ENCODE results near the gene TTC38.

TTC38 gene
- 19.9 to 61.0 (median 34.0) reads per million in 17 experiments for total RNA-seq

DNA sequence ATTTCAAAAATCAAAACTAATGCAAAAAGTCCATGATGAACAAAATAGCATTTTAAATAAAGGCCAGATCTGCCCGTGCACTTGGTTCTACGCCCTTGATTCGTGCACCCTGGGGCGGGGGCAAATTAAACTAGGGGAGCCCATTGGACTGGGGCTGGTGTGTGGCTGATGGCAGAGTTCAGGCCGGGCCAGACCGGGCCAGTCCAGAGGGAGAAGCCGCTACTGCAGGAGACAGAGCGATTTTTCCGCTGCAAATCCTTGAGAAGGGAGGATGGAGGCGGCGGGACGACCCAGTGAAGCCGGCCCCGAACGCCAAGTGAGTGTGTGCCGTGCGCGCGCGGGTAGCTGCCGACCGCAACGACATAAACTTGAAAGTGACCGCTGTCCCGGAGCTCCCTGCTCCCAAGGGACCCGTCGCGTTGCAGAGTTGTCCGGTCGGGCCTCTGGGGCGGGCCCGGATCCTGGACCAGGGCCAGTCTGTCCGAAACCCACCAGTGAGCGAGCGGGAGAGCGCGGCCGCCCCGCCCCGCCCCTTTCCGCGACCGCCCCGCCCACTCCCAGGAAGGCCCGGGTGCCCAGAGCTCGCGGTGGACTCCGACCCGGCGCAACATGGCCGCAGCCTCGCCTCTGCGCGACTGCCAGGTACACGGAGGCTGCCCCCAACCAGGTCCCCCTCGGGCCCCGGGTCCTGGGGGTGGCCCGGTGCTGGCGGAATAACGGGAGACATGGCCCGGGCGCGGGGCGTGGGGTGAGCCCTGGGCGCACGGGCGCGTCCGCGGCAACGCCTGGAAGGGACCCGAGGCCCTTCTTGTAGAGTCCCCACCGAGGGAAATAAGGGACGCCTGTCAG is at the start of gene TTC38:
TTC38 (plus strand) TSS at position 578 of the 849 bp plus-strand sequence; CDS start at position 610, 32 bp downstream.
- peak; percentile 86 to 95 (median 90) for DNase-seq

DNA sequence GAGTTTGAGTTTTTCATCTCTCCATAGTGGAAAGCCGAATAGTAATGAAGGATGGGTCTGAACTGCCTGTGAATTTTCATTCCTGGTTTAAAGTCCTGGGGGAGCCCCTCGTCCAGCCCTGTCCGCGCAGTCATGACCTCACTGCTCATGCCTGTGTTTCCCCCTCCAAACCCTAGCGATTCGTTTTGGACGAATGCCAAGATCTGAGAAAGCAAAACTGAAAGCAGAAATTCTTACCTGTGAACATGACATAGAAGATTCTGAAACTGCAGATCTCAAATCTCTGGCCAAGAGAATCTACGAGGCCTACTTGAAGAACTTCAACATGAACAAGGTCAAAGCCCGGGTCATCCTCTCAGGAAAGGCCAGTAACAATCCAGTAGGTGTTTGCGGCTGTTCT is 48.2 kb upstream of the TTC38 start:
- no peak for DNase-seq

DNA sequence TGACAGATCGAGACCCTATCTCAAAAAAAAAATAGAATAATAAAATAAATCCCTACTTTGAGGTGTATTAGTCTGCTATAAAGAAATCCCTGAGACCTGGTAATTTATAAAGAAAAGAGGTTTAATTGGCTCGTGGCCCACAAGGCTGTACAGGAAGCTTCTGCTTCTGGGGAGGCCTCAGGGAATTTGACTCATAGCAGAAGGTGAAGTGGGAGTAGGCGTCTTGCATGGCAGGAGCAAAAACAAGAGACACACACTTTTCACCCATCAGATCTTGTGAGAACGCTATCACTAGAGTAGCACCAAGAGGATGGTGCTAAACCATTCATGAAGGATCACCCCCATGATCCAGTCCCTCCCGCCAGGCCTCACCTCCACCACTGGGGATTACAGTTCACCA is 46.9 kb upstream of the TTC38 start:
- DNase-seq, result peak in 2 of 4 experiments; percentile 10 to 18

DNA sequence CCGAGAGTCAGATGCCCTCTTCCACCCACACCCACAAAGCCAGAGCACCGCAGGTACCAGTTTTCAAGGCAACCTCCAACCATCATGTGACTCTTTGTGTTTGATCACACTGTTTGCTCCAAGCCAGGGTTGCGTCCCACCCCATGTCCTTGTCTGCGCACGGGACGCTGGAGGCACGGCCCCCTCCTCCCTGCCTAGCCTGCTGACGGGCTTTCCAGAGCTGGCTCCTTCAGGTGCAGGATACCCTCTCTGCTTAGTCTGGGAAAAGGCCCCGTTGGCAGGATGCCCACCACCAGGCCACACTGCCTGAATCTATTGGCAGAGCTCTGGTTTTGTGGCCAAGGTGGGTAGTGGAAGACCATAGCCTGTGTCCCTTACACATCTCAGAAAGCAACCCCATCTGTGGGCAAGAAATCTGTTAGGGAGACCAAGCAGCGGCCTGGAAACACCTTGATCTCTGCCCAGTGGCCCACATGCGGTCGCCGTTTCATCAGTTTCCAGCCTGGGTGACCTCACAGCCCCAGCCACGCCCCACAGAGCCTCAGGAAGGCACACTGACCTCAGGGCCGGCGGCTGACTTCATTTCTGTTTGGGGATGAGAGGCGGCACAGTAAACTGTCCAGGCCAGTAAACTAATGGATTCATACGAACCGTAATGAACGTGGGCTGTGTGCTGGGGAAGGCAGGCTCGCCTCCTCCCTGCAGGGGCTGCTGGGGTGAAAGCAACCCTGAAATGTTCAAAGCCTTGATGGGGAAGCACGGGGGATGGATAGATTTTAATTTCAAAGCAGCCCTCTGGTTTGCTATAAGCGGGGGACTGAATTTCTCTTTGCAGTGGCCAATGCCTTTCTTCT is 43.5 kb upstream of the TTC38 start:
- no peak for DNase-seq

GRCh38 chr22:46224898-46225290 is 42.9 kb upstream of the TTC38 start:
- no peak for DNase-seq

- DNase-seq, result no peak
These were observed 42.2 kb upstream of the TTC38 start for GRCh38 chr22:46225631-46226030.

GRCh38 chr22:46226577-46226976 is 41.2 kb upstream of the TTC38 start:
- no peak for DNase-seq

DNA sequence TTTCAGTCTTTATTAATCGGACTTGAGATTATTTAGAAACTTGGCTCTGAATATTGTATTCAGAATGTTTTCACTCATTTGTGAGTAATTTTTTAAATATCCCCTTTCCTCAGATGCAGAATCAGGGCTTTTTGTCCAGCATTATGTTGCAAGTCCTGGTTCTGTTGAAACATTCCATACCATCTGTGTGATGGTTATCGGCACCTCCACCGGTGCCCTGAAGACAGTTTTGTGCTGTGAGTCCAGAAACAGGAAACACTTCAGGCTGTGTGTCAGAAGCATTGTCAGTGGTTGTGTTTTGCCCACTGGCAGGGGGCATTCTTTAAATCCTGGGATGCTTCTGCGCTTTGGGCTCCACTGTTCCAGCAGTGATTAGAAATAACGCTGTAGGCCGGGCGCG is 38.1 kb upstream of the TTC38 start:
- DNase-seq, result peak in 3 of 4 experiments; percentile 33 to 53 (median 50)

DNA sequence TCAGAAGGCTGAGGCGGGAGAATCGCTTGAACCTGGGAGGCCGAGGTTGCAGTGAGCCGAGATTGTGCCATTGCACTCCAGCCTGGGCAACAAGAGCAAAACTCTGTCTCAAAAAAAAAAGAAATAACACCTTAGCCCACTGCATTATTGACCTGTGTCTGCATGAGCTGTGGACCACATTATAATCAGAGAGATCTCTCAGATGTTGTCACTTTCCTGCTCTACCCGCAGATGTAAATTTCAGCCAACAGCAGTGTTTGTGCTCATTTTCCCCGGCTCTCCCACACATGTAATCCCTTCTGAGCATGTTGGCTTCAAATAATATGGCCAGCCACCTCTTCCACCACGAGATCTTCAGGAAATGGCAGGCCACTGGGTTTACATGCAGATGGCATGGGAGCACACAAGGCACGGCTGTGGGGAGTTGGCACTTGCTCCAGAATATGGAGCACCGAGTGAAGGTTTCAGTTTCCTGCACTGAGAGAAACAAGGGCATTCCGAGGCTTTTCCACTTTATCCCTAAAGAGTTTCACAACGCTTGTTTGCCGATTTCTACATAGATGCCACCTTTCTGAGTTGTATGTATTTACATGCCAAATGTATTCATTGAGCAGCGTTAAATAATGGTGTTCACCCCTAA is 37.4 kb upstream of the TTC38 start:
- DNase-seq, result no peak

DNA sequence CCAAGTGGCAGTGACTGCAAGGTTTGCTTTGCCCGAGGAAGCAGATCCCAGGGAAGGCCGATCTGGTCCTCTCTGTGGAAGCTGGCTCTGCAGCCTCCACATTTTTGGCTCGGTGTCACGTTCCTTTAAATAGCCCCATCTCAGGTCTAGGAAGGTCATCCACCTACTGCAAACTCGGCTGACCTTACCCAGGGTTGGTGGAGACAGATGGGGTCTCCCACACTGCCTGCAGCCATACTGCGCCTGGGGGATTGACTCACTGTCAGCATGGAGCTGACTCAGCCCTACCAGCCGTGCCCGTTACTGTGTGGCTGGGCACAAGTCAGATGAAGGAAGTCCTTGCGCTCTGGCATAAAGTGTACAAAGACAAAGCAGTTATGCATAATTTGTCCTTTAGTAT is 34.6 kb upstream of the TTC38 start:
- peak; percentile 91 to 97 (median 94) for DNase-seq

DNA sequence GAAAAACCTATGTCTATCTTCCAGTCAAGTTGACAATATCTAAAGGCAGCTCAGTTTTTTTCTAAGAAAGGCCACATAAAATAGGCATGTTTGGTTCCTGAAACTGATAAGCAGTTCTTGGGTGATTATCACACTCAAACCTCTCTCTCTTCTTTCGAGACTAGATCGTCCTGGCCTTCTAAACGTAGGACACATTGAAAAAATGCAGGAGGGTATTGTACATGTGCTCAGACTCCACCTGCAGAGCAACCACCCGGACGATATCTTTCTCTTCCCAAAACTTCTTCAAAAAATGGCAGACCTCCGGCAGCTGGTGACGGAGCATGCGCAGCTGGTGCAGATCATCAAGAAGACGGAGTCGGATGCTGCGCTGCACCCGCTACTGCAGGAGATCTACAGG is 32.8 kb upstream of the TTC38 start:
- no peak for DNase-seq

- DNase-seq, result no peak
These were observed 30.2 kb upstream of the TTC38 start for GRCh38 chr22:46237453-46238124.

DNA sequence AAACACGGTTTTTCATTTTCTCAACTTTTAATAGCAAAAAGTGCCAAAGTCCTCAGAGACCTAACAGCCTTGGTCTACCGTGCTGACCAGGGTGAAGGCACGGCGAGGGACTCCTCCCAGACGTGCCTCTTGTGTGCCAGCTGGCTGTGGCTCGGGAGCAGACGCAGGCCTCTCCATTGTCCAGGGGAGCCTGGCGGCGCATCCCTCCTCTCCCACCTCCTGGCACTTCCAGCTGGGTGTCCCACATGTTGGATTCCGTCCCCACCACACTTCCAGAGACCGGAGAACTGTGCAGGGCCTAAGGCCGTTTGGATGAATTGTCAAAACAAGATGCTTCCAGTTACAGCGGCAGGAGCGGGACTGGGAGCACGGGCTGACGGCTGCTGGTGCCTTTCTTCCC is 29.3 kb upstream of the TTC38 start:
- no peak for DNase-seq

DNA sequence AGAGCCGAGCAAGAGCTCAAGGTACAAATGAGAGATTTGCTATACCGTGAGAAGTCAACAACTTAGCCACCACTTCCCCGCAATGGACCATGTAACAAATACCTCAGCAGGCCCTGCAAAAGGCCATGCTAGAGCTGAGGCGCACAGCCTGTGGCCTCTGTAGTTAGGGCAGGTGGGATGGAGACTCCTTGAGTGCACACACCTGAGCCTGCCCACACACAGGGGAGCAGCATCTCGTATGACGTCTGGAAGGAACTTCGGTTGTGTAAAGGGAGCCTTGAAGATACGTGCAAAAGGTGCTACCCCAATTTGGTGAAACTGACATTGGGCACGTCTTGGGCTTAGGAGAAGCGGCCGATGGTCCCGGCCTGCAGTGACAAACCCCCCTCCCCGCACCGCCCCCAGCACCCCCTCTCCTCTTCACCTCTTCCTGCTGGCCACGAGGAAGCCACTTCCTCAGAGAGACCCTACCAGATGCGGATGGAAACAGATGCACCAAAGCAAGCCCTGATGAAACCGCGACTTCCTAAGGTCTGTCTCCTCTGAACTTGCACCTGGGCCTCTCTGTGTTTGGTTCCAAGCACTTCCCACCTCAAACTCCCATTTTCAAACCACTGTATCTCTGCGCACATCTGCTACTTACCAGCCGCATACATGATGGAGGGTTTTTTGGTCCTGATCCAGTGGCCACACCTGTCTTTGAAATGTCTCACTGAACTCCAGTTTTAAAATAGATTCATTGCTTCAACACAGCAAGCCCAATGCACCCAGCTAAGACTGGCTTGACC is 28.4 kb upstream of the TTC38 start:
- DNase-seq, result no peak

DNA sequence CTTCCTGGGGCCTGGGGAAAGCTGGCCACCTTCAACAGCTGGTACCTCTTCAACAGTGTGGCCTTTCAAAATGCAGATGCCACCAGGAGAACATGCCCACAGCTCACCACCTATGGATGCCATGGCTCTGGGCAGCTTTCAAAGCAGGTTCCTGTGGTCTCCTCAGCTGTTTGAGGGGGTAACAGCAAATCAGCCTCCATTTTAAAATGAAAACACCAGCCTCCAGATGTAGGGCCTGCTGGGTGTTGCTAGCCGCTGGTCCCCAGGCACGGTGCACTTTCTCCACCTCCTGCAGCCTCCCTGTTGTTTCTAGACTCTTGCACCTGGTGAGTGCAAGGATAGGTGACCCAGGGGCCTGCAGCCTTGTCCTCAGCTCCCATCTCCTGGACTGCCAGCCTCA is 27.7 kb upstream of the TTC38 start:
- no peak for DNase-seq

DNA sequence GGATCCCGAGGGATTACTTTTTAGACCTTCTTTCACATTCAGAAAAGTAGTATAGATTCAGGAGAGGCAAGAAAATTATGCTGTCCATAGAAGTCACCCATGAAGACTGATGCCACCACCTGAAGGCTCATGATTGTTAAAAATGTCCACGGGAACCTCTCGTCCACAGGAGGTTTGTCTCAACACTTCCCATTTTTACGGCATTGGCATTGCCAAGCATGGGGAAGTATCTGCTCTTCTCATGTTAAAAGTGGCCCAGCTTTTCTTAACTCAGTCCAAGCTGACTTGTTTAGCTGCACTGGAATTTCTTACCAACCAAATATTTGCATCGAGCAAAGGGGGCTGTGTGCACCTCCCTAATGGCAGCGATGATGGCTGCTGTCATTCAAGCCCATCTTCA is 27.3 kb upstream of the TTC38 start:
- peak; percentile 41 to 68 (median 60) for DNase-seq

GRCh38 chr22:46240907-46241306 is 26.9 kb upstream of the TTC38 start:
- DNase-seq, result no peak

GRCh38 chr22:46241396-46242007 is 26.3 kb upstream of the TTC38 start:
- DNase-seq, result no peak

DNA sequence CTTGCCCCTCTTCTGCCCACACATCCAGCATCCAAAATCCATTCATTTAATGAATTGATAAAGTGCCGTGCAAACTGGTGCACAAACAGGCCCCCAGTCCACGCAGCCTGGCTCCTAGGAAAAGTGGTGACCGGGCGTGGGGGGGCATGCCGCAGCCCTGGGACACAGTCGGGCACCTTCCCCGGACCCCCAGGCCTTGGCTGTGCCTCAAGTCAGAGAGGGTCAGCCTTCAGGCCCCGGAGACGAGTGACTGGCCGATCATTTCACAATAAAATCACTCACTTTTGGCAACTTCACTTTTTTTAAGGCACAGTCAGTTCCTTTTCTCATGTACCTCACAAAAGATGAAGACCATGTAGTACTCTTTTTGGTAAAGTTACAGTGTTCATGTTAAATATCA is 25.7 kb upstream of the TTC38 start:
- DNase-seq, result peak; percentile 28 to 69 (median 54)

GRCh38 chr22:46244771-46245170 is 23.0 kb upstream of the TTC38 start:
- no peak for DNase-seq

- DNase-seq, result no peak
These were observed 22.3 kb upstream of the TTC38 start for GRCh38 chr22:46245511-46245910.
